GM18951 (cell line): ENCODE results near the gene MECR.
A peak's percentile ranks its signal among the peaks of the same experiment; 100 is the strongest.

Experiments used
- POLR2A ChIP-seq: IDR thresholded peaks from 4 replicates; pipeline ENCODE4 v1.6.1; 2011; ENCODE audit warnings: mild to moderate bottlenecking; ENCODE audit not compliant: insufficient read length, insufficient read depth; ENCODE audit errors: extremely low read depth
- in situ Hi-C: fragments of 300-500 bp; cut with MboI; formaldehyde crosslinking; loops from one replicate; pipeline ENCODE4 v1.12.0; 2022; ENCODE audit warnings: low sequenced_read_pairs, mixed read lengths, inconsistent platforms; ENCODE audit not compliant: unreplicated experiment

The MECR gene

GRCh38 chr1:29230553-29231378 is at the start of gene MECR:
Gene MECR, minus strand, starts transcription at chr1:29230934. Its CDS starts 28 bp downstream, at chr1:29230906.
- in situ Hi-C loops, result no loop called here
- TF ChIP-seq POLR2A, result peak; percentile 93

GRCh38 chr1:29279951-29280391 is 49.2 kb upstream of the MECR start:
- TF ChIP-seq POLR2A, result no peak
- in situ Hi-C loops, result no loop called here

- in situ Hi-C loops, result no loop called here
- no peak for TF ChIP-seq POLR2A
These were observed 48.7 kb upstream of the MECR start for GRCh38 chr1:29279406-29279805.

GRCh38 chr1:29278124-29278523 is 47.4 kb upstream of the MECR start:
- TF ChIP-seq POLR2A, result no peak
- in situ Hi-C loops, result no loop called here

GRCh38 chr1:29275435-29275834 is 44.7 kb upstream of the MECR start:
- no peak for TF ChIP-seq POLR2A
- in situ Hi-C loops, result no loop called here

GRCh38 chr1:29272147-29272907 is 41.6 kb upstream of the MECR start:
- no peak for TF ChIP-seq POLR2A
- in situ Hi-C loops, result no loop called here

- in situ Hi-C loops, result no loop called here
- TF ChIP-seq POLR2A, result no peak
These were observed 41.0 kb upstream of the MECR start for GRCh38 chr1:29271724-29272123.

- TF ChIP-seq POLR2A, result no peak
- in situ Hi-C loops, result no loop called here
These were observed 40.3 kb upstream of the MECR start for GRCh38 chr1:29270929-29271521.

- no peak for TF ChIP-seq POLR2A
- in situ Hi-C loops, result no loop called here
These were observed 38.6 kb upstream of the MECR start for GRCh38 chr1:29269382-29269781.

GRCh38 chr1:29267321-29268070 is 36.8 kb upstream of the MECR start:
- no peak for TF ChIP-seq POLR2A
- in situ Hi-C loops, result no loop called here

- TF ChIP-seq POLR2A, result no peak
- in situ Hi-C loops, result no loop called here
These were observed 36.2 kb upstream of the MECR start for GRCh38 chr1:29266912-29267311.

GRCh38 chr1:29264773-29265389 is 34.1 kb upstream of the MECR start:
- in situ Hi-C loops, result no loop called here
- no peak for TF ChIP-seq POLR2A
